ENCODE measurements around the gene RGS3. TPM values are rescaled to one million over a fixed set of nuclear protein-coding genes. Genes with fewer than 3 reads are reported as not detected.

Gene RGS3
- total RNA-seq, 4 donors from 2014 or later, result 76.0 to 169 (median 105) TPM

DNA sequence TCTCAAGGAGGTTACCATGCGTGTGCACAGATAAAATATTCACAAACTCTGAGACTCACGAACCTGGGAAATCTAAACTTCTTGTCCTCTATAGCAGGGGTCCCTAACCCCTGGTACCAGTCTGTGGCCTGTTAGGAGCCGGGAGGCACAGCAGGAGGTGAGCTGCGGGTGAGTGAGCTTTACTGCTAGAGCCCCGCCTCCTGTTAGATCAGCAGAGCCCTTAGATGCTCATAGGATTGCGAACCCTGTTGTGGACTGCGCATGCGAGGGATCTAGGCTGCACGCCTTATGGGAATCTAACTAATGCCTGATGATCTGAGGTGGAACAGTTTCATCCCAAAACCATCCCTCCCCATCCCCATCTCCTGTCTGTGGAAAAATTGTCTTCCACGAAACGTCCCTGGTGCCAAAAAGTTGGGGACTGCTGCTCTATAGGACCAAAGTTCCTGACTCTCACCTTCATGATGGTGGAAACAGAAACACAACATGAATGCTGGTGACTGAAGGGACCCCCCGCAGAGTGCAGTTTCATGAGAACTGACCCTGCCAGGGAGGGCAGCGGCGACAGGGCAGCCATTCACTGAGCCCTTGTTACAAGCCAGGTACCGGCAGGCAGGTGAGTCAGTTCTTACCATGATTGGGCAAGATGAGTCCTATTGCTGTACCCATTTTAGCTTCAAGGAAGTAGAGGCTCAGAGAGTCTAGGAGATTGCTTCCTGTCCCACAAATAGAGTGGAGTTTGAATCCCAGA lies 181.9 kb downstream of the RGS3 start:
- ATAC-seq (ENCODE audit: low FRiP score) (no peak), DNase-seq (ENCODE audit: low spot score) (no peak)
- TF ChIP-seq, protein P1, sequence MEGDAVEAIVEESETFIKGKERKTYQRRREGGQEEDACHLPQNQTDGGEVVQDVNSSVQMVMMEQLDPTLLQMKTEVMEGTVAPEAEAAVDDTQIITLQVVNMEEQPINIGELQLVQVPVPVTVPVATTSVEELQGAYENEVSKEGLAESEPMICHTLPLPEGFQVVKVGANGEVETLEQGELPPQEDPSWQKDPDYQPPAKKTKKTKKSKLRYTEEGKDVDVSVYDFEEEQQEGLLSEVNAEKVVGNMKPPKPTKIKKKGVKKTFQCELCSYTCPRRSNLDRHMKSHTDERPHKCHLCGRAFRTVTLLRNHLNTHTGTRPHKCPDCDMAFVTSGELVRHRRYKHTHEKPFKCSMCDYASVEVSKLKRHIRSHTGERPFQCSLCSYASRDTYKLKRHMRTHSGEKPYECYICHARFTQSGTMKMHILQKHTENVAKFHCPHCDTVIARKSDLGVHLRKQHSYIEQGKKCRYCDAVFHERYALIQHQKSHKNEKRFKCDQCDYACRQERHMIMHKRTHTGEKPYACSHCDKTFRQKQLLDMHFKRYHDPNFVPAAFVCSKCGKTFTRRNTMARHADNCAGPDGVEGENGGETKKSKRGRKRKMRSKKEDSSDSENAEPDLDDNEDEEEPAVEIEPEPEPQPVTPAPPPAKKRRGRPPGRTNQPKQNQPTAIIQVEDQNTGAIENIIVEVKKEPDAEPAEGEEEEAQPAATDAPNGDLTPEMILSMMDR (IDR thresholded peaks at IDR 0.05), result no peak

DNA sequence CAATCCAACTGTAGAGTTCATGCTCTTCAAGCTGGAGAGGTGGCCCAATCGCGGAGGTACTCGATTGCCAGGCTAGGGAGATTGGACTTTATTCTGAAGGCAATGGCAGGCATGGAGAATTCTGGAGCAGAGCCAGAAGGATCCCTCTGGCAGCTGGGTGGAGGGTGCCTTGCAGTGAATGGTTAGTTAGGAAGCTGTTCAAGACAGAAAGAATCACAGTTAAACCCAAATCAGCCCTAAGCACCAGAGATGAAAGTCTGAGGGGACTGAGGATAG lies 182.4 kb downstream of the RGS3 start:
- no peak for DNase-seq (ENCODE audit: low spot score)
- TF ChIP-seq, protein P1 (IDR thresholded peaks at IDR 0.05), result no peak
- no peak for ATAC-seq (ENCODE audit: low FRiP score)

DNA sequence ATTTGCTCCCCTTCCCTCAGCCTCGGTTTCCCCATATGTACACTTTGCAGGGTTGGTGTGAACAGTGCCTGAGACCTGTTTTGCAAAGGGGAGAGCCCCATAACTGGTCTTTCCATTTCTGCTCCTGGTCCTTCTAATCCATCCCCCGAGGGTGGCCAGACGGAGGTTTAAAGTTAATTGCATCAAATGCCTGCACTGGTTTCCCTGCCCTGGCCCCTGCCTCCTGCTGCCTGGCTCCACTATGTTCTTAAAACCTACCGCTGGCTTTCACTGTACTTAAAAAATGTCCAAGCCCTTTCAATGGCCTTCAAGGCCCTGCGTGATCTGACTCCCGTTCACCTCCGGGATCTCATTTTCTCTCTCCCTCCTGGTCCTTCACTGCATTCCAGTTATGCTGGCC lies 183.0 kb downstream of the RGS3 start:
- TF ChIP-seq, protein P1 (IDR thresholded peaks at IDR 0.05), result no peak
- no peak for DNase-seq (ENCODE audit: low spot score)
- ATAC-seq (ENCODE audit: low FRiP score), result no peak

Other genes with a start within 250 kb of the RGS3 start
- gene FKBP15, start 242.4 kb upstream of the RGS3 start, total RNA-seq, result 10 to 100 TPM; 20.5 to 42.3 (median 32.0) TPM
- 10 to 100 TPM; 11.2 to 26.7 (median 18.6) TPM for gene SLC31A1, start 242.2 kb upstream of the RGS3 start, total RNA-seq
- 10 to 100 TPM; 20.1 to 39.9 (median 25.3) TPM for gene CDC26, start 188.2 kb upstream of the RGS3 start, total RNA-seq
- 10 to 100 TPM; 15.4 to 33.9 (median 18.7) TPM for gene PRPF4, start 188.1 kb upstream of the RGS3 start, total RNA-seq
- under 1 TPM in 1 of 4 donors, not detected in 3; 0.19 TPM for gene RNF183, start 160.4 kb upstream of the RGS3 start, total RNA-seq
- 1 to 10 TPM in 2 of 4 donors, under 1 TPM in 2; 0.60 to 2.0 (median 0.90) TPM for gene WDR31, start 123.5 kb upstream of the RGS3 start, total RNA-seq
- under 1 TPM in 2 of 4 donors, not detected in 2; 0.19 to 0.63 TPM for gene BSPRY, start 114.2 kb upstream of the RGS3 start, total RNA-seq
- gene HDHD3, start 86.7 kb upstream of the RGS3 start, total RNA-seq, result 10 to 100 TPM; 12.6 to 30.6 (median 16.7) TPM
- 10 to 100 TPM; 24.7 to 28.9 (median 25.7) TPM for gene ALAD, start 62.4 kb upstream of the RGS3 start, total RNA-seq
- 10 to 100 TPM; 29.1 to 59.4 (median 32.2) TPM for gene POLE3, start 53.1 kb upstream of the RGS3 start, total RNA-seq
- gene C9orf43, start 53.0 kb upstream of the RGS3 start, total RNA-seq, result under 1 TPM; 0.37 to 0.96 (median 0.53) TPM

Measured in omental fat pad (tissue), 4 donors.